T-helper 1 cell treated with Interleukin-12 subunit alpha and Interleukin-12 subunit beta and Interleukin-4 antibody, amounts not matched to agents 30 ng/mL and 1 ng/mL, for 36 hours (primary cell): ENCODE results near the gene PCDHA12. TPM values are rescaled to one million over a fixed set of nuclear protein-coding genes. Genes with fewer than 3 reads are reported as not detected.
"Not testable (repeated sequence)": the region's sequence is repeated elsewhere in the genome, so short reads cannot be mapped to it uniquely, and the experiment has no call there.

ENCODE experiments used
- intact Hi-C: fragments of 100-400 bp; cut with micrococcal nuclease; formaldehyde crosslinking; loops from one replicate; pipeline ENCODE4 v1.15.1; 2024
- total RNA-seq: library from RNA; stranded (reverse); gene quantifications from 2 replicates; pipeline ENCODE4 v1.2.3, GENCODE V29; 2022

The PCDHA12 gene
- total RNA-seq, 1 donor from 2014 or later: not detected

DNA sequence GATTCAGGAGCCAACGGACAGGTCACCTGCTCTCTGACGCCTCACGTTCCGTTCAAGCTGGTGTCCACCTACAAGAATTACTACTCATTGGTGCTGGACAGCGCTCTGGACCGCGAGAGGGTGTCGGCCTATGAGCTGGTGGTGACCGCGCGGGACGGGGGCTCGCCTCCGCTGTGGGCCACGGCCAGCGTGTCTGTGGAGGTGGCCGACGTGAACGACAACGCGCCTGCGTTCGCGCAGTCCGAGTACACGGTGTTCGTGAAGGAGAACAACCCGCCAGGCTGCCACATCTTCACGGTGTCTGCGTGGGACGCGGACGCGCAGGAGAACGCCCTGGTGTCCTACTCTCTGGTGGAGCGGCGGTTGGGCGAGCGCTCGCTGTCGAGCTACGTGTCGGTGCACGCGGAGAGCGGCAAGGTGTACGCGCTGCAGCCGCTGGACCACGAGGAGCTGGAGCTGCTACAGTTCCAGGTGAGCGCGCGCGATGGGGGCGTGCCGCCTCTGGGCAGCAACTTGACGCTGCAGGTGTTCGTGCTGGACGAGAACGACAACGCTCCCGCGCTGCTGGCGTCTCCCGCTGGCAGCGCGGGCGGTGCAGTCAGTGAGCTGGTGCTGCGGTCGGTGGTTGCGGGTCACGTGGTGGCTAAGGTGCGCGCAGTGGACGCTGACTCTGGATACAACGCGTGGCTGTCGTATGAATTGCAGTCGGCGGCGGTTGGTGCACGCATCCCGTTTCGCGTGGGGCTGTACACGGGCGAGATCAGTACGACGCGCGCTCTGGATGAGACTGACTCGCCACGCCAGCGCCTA, 17.7 kb upstream of the PCDHA12 start:
- intact Hi-C loops: no loop called here

DNA sequence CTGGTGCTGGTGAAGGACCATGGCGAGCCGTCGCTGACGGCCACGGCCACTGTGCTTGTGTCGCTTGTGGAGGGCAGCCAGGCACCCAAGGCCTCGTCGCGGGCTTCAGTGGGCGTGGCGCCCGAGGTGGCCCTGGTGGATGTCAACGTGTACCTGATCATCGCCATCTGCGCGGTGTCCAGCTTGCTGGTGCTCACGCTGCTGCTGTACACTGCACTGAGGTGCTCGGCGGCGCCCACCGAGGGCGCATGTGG, 17.2 kb upstream of the PCDHA12 start:
- intact Hi-C loops: no loop called here

DNA sequence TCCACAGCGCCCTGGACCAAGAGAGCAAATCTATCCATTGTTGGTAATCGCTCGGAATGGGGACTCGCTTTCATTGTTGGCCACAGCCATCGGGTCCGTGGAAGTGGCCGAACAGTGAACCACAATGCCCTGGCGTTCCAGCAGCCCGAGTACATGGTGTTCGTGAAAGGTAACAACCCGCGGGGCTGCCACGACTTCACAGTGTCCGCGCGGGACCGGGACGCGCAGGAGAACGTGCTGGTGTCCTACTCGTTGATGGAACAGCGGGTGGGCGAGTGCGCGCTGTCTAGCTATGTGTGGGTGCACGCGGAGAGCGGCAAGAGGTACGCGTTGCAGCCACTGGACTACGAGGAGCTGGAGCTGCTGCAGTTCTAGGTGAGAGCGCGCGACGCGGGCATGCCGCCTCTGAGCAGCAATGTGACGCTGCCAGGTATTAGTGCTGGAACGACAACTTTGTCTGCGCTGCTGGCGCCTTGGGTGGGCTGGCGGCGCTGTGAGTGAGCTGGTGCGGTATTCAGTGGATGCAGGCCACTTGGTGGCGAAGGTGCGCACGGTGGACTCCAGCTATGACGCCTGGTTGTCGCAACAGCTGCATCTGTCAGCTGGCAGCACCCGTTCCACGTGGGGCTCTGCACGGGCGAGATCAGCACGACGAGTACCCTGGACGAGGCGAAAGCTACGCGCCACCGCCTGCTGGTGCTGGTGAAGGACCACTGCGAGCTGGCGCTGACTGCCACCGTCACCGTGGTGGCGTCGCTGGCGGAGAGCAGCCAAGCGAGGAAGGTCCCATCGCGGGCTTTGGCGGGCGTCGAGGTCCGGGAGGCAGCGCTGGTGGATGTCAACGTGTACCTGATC, 12.4 kb upstream of the PCDHA12 start:
- intact Hi-C loops: loop anchor here (10.0 kb wide), 1 partner anchor 502 kb away; the partner anchor contains the start of gene PCDHGA5

DNA sequence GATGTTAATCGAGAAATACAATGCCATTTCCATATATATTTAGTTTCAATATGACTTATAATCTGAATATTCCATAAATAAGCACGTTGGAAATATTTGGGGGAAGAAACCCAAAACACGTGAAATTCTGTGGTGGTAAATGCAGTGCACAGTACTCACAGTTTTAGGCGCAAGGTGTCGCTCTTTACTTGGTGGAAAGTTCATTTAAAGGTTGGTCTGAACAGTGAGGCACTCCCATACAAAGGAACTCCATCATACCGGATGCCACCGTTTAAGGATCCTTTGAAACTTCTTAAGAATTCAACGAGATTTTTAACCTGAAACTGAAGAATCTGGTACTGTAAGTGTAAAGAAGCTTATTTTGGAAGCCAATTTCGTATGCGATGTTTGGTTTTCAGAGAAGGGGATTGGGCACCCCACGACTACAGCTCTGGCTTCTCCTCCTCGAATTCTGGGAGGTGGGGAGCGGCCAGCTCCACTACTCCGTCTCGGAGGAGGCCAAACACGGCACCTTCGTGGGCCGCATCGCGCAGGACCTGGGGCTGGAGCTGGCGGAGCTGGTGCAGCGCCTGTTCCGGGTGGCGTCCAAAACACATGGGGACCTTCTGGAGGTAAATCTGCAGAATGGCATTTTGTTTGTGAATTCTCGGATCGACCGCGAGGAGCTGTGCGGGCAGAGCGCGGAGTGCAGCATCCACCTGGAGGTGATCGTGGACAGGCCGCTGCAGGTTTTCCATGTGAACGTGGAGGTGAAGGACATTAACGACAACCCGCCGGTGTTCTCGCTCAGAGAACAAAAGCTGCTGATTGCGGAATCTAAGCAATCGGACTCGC, 6.2 kb upstream of the PCDHA12 start, which contains the start of gene PCDHA11:
Gene PCDHA11, plus strand, starts transcription at position 237 of the 834 bp plus-strand sequence. Its CDS starts 147 bp downstream, at position 384.
- intact Hi-C loops: loop anchor here (10.0 kb wide), 1 partner anchor 496 kb away; the partner anchor contains the start of gene PCDHGA5

DNA sequence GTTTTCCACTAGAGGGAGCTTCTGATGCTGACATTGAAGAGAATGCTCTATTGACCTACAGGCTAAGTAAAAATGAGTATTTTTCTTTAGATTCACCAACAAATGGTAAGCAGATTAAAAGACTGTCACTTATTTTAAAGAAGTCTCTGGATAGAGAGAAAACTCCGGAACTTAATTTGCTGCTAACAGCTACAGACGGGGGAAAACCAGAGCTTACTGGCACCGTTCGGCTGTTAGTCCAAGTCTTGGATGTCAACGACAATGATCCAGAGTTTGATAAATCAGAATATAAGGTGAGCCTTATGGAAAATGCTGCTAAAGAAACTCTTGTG, 5.6 kb upstream of the PCDHA12 start:
- intact Hi-C loops: loop anchor here (10.0 kb wide), 1 partner anchor 495 kb away; the partner anchor contains the start of gene PCDHGA5

DNA sequence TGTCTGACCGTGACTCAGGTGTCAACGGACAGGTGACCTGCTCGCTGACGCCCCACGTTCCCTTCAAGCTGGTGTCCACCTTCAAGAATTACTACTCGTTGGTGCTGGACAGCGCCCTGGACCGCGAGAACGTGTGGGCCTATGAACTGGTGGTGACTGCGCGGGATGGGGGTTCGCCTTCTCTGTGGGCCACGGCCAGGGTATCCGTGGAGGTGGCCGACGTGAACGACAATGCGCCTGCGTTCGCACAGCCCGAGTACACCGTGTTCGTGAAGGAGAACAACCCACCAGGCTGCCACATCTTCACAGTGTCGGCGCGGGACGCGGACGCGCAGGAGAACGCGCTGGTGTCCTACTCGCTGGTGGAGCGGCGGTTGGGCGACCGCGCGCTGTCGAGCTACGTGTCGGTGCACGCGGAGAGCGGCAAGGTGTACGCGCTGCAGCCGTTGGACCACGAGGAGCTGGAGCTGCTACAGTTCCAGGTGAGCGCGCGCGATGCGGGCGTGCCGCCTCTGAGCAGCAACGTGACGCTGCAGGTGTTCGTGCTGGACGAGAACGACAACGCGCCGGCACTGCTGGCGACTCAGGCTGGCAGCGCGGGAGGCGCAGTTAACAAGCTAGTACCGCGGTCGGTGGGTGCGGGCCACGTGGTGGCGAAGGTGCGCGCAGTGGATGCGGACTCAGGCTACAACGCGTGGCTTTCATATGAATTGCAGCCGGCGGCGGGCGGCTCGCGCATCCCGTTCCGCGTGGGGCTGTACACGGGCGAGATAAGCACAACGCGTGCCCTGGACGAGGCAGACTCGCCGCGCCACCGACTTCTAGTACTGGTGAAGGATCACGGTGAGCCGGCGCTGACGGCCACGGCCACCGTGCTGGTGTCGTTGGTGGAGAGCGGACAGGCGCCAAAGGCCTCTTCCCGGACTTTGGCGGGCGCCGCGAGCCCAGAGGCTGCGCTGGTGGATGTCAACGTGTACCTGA, 4.6 kb upstream of the PCDHA12 start:
- intact Hi-C loops: no loop called here

DNA sequence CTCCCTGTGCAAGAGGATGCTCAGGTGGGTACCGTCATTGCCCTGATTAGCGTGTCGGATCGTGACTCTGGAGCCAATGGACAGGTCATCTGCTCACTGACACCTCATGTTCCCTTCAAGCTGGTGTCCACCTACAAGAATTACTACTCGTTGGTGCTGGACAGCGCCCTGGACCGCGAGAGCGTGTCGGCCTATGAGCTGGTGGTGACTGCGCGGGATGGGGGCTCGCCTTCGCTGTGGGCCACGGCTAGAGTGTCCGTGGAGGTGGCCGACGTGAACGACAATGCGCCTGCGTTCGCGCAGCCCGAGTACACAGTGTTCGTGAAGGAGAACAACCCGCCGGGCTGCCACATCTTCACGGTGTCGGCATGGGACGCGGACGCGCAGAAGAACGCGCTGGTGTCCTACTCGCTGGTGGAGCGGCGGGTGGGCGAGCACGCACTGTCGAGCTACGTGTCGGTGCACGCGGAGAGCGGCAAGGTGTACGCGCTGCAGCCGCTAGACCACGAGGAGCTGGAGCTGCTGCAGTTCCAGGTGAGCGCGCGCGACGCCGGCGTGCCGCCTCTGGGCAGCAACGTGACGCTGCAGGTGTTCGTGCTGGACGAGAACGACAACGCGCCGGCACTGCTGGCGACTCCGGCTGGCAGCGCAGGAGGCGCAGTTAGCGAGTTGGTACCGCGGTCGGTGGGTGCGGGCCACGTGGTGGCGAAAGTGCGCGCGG, 1.6 kb downstream of the PCDHA12 start:
- intact Hi-C loops: not testable (repeated sequence)

DNA sequence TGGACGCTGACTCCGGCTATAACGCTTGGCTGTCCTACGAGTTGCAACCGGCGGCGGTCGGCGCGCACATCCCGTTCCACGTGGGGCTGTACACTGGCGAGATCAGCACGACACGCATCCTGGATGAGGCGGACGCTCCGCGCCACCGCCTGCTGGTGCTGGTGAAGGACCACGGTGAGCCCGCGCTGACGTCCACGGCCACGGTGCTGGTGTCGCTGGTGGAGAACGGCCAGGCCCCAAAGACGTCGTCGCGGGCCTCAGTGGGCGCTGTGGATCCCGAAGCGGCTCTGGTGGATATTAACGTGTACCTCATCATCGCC, 2.1 kb downstream of the PCDHA12 start:
- intact Hi-C loops: no loop called here

DNA sequence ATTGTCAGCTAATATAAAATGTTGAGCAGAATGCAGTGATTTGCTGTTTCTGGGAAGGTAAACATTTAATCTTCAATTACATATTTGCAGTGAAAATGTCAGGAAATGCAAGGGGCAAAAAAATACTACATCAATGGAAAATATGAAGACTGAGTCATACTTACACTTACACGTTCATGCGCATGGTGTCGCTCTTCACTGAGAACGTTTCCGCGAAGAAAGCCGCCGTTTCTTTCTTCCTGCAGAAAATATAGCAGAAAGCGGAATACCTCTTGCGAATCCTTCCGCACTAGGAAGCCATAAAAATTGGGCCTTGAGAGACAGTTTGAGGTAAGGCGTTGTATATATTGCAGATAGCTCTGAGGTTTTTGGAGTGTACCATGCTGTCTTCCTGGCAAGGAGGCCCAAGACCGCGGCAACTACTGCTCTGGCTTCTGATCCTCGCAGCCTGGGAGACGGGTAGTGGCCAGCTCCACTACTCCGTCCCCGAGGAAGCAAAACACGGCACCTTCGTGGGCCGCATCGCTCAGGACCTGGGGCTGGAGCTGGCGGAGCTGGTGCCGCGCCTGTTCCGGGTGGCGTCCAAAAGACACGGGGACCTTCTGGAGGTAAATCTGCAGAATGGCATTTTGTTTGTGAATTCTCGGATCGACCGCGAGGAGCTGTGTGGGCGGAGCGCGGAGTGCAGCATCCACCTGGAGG, 6.9 kb downstream of the PCDHA12 start, which contains the start of gene PCDHA13:
Gene PCDHA13, plus strand, starts transcription at position 236 of the 702 bp plus-strand sequence. Its CDS starts 145 bp downstream, at position 381.
- intact Hi-C loops: loop anchor here (5.0 to 10.0 kb wide), 2 partner anchors 90 to 273 kb away; partner anchors contain the start of genes PCDHA2 and PCDHB6

DNA sequence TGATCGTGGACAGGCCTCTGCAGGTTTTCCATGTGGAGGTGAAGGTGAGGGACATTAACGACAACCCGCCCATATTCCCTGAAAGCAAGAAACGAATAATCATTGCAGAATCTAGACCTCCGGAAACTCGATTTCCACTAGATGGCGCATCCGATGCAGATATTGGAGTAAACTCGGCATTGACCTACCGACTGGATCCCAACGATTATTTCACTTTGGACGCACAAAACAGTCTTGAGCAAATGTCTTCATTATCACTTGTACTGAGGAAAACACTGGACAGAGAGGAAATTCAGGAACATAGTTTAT, 7.4 kb downstream of the PCDHA12 start:
- intact Hi-C loops: loop anchor here (5.0 to 10.0 kb wide), 2 partner anchors 90 to 272 kb away; partner anchors contain the start of genes PCDHA2 and PCDHB6

DNA sequence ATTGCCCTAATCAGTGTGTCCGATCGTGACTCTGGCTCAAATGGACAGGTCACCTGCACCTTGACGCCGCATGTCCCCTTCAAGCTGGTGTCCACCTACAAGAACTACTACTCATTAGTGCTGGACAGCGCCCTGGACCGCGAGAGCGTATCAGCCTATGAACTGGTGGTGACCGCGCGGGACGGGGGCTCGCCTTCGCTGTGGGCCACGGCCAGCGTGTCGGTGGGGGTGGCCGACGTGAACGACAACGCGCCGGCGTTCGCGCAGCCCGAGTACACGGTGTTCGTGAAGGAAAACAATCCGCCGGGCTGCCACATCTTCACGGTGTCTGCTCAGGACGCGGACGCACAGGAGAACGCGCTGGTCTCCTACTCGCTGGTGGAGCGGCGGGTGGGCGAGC, 8.3 kb downstream of the PCDHA12 start:
- intact Hi-C loops: loop anchor here (5.0 to 10.0 kb wide), 2 partner anchors 91 to 271 kb away; partner anchors contain the start of genes PCDHA2 and PCDHB6

DNA sequence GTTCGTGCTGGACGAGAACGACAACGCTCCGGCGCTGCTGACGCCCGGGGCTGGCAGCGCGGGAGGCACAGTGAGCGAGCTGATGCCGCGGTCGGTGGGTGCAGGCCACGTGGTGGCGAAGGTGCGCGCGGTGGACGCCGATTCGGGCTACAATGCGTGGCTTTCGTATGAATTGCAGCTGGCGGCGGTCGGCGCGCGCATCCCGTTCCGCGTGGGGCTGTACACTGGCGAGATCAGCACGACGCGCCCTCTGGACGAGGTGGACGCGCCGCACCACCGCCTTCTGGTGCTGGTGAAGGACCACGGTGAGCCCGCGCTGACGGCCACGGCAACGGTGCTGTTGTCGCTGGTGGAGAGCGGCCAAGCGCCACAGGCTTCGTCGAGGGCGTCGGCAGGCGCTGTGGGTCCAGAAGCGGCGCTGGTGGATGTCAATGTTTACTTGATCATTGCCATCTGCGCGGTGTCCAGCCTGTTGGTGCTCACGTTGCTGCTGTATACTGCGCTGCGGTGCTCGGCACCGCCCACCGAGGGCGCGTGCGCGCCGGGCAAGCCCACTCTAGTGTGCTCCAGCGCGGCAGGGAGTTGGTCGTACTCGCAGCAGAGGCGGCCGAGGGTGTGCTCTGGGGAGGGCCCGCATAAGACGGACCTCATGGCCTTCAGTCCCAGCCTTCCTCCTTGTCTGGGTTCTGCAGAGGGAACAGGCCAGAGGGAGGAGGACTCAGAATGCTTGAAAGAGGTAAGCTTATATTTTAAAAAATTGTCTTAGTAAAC, 9.0 kb downstream of the PCDHA12 start:
- intact Hi-C loops: loop anchor here (5.0 to 10.0 kb wide), 2 partner anchors 92 to 271 kb away; partner anchors contain the start of genes PCDHA2 and PCDHB6

DNA sequence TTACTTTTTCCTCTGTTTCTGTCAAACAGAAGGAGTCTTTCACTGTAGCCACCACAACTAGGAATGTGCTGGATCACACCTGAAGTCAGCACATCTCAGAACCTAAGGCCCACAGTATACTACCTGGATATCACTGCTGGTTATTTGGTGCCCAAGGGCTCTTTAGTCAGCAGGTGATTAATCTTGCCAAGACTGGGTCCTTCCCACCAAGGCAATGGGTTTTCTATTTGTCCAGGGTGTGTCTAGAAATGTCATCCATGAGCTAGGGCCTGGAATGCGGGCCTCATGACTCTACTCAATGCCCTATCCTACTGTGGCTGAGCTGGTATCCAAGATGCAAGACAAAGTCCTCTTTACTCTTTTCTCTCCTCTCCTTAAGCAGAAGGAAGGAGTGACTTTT, 41.2 kb downstream of the PCDHA12 start:
- intact Hi-C loops: no loop called here

DNA sequence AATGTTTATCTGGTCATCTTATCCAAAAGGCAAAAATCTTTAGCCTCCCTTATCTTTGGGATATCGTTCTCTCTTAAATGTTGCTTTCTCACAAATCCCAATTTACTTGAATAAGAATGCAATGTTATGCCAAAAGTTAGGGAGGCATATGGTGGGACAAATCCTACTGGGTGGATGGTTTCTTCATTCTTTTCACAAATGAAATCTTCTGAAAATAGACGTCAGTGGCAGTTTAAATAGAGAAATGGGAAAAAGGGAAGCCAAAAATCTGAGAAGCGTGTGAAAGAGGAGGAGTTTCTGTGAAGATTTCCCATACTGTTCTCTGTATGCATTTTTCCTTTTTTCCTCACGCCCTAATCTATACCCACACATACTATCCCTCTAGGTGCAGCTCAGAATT, 48.5 kb downstream of the PCDHA12 start:
- intact Hi-C loops: no loop called here

DNA sequence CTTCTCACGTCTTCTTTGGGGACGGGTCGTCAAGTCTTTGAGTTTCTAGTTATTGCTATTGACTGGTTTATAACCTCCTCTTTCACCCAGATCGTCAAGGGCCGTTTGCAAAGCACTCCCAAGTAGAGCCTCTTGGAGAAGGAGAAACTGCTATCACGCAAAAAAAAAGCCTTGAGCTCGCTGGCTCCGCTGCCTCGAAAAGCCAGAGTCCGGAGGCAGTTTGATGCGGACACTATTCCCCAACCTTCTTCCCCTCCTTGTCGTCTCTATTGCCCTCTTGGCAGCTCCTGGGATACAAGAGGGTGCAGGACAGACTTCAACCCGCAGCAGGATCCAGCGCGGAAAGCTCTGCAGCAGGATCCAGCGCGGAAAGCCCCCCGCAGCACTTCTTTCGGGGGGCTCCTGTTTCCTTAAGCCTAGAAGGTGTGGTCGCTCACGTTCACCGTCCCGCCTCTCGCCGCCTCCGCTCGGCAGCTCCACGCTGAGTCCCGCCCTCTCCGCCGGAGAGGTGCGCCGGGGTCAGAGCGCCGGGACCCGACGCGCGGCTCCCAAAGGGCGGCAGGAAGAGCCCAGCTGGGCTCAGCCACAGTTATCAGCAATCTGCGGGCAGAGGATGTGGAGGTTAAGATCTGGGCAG, 50.8 kb downstream of the PCDHA12 start, which contains the start of gene PCDHAC1:
Gene PCDHAC1, plus strand, starts transcription at position 494 of the 637 bp plus-strand sequence. CDS start 594 bp downstream, outside the sequence.
- intact Hi-C loops: no loop called here

DNA sequence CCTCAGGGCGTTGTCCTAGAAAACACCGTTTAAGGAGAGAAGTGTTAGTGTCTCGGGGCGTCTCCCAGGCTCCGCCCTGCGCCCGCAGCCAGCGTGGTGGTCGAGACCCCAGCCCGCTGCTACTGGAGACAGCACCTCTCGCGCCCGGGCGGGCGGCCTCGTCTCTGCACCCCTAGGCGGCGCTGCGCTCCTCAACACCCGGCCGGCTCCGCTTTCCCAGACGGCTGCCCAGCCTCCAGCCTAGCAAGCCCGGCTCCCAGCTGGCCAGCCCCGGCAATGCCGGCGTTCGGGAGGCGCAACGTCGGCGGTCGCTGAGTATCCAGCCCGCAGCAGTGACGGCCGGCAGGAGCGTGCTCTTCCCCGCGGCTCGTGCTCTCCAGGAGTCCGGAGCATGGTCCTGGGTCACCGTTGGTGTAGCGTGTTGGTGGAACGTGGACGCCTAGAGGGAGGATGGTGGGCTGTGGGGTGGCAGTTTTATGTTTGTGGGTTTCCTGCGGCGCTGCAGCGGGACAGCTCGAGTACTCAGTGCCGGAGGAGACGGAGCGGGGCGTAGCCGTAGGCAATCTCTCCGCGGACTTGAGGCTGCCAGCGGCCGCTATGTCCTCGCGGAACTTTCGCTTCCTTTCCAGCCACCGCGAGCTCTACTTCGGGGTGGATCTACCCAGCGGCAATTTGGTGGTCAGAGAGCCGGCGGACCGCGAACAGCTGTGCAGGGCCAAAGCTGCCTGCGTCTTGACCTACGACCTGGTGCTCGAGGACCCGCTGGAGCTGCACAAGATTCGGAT, 51.5 kb downstream of the PCDHA12 start:
- intact Hi-C loops: no loop called here

DNA sequence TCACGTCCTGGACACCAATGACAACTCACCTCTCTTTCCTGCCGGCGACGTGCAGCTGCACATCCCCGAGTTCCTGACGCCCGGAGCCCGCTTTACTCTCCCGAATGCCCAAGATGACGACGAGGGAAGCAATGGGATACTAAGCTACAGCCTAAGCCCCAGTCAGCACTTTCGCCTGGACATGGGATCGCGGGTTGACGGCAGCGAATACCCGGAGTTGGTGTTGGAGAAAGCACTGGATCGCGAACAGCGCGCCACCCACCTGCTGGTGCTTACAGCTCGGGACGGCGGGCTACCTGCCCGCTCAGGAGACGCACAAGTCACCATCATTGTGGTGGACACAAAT, 52.1 kb downstream of the PCDHA12 start:
- intact Hi-C loops: no loop called here
